ENCODE measurements around the gene DMXL1. TPM values are rescaled to one million over a fixed set of nuclear protein-coding genes. Genes with fewer than 3 reads are reported as not detected.
"Not testable (repeated sequence)": the region's sequence is repeated elsewhere in the genome, so short reads cannot be mapped to it uniquely, and the experiment has no call there.

Gene DMXL1
- polyA plus RNA-seq, 4 donors: 31.1 to 59.8 (median 53.3) TPM

DNA sequence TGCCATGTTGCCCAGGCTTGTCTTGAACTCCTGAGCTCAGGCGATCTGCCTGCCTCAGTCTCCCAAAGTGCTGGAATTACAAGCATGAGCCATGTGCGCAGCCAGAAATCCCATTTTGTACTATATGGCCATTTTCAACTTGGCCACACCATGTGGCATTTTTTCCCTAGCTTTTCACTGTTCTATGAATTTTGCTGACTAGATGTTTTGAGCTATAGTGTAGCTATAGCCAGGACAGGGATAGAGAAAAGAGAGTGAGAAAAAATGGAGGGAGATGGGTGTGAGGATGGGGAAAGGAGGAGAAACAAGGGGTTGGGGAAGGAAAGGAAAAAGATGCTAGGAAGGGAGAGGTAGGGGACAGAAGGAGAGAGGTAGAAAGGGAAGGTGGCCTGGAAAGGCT lies 46.4 kb downstream of the DMXL1 start:
- DNase-seq (ENCODE audit: low read depth in 4 of 4, low spot score in 3 of 4): no peak

DNA sequence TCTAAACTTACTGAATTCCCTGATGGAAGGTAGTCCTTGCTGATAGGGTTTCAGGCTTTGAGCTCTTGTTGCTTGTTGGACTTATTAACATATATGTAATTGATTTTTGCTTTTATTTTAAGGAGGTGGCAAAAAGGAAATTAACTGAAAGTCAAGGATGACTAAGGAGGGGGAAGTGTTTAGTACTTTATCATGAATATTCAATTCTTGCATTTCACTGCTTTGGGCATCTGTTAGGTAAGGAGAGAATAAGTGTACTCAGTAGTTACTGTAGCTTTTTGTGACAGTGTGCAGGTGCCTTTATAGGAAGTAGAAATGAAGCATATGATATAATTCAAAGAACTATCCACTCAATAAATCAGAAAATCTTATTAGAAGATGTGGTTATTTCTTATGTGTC lies 47.1 kb downstream of the DMXL1 start:
- no peak for DNase-seq (ENCODE audit: low read depth in 4 of 4, low spot score in 3 of 4)

GRCh38 chr5:119120893-119121292 lies 50.0 kb downstream of the DMXL1 start:
- no peak for DNase-seq (ENCODE audit: low read depth in 4 of 4, low spot score in 3 of 4)

DNA sequence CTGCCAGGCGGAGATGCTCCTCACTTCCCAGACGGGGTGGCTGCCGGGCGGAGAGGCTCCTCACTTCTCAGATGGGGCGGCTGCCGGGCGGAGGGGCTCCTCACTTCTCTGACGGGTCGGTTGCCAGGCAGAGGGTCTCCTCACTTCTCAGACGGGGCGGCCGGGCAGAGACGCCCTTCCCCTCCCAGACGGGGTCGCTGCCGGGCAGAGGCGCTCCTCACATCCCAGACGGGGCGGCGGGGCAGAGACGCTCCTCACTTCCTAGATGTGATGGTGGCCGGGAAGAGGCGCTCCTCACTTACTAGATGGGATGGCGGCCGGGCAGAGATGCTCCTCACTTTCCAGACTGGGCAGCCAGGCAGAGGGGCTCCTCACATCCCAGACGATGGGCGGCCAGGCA lies 51.6 kb downstream of the DMXL1 start:
- not testable (repeated sequence) for DNase-seq (ENCODE audit: low read depth in 4 of 4, low spot score in 3 of 4)

DNA sequence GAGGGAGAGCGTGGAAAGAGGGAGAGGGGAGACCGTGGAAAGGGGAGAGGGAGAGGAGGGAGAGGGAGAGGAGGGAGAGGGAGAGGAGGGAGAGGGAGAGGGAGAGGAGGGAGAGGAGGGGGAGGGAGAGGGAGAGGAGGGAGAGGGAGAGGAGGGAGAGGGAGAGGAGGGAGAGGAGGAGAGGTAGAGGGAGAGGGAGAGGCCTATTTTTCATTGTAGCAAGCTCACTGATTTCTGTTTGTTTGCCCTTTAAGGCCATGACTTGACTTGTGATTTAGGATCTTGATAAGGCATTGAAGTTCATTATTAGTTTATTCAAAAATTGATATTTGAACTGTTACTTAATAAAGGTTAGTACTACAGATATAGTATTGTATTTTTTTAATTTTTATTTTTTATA lies 52.4 kb downstream of the DMXL1 start:
- DNase-seq (ENCODE audit: low read depth in 4 of 4, low spot score in 3 of 4): no peak

GRCh38 chr5:119129770-119130169 lies 58.9 kb downstream of the DMXL1 start:
- no peak for DNase-seq (ENCODE audit: low read depth in 4 of 4, low spot score in 3 of 4)

DNA sequence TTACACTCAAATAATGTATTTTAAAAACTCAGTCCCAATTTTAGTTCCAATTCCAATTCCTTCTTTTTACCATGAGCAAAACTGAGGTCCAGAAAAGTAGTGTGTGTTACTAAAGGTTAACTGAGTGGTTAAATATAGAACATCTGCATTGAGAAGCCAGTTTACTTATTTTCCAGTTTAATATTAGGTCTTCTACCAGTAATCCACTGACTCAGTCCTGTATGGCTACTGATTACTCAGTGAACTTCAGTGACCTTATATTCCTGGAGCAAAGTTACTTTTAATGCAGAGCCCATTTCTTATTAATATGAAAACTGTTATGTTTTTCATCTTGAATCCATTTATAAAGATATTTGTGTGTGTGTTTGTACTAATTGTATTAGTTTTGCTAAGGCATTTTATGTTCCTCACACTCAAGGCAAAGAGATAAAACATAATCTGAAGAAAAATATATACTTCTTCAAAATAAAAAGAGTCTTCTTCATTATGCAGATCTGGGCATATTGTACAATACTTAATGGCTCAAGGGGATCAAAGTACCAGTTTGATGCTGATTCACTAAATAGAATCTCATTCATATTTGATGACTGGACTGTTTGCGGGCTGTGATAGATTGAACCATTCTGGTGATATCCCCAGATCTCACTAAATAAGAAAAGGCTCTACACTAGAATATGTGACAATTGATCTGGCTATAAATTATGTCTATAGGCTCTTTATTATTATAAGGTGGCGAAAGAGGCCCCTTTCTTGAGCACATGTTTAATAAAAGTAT lies 60.8 kb downstream of the DMXL1 start:
- no peak for DNase-seq (ENCODE audit: low read depth in 4 of 4, low spot score in 3 of 4)

DNA sequence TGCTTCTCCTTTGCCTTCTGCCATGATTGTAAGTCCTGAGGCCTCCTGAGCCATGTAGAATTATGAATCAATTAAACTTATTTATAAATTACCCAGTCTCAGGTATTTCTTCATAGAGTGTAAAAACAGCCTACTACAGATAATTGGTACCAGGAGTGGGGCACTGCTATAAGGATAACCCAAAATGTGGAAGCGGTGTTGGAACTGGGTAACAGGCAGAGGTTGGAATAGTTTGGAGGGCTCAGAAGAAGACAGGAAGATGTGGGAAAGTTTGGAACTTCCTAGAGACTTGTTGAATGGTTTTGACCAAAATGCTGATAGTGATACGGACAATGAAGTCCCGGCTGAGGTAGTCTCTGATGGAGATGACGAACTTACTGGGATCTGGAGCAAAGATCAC lies 64.9 kb downstream of the DMXL1 start:
- DNase-seq (ENCODE audit: low read depth in 4 of 4, low spot score in 3 of 4): not testable (repeated sequence)

DNA sequence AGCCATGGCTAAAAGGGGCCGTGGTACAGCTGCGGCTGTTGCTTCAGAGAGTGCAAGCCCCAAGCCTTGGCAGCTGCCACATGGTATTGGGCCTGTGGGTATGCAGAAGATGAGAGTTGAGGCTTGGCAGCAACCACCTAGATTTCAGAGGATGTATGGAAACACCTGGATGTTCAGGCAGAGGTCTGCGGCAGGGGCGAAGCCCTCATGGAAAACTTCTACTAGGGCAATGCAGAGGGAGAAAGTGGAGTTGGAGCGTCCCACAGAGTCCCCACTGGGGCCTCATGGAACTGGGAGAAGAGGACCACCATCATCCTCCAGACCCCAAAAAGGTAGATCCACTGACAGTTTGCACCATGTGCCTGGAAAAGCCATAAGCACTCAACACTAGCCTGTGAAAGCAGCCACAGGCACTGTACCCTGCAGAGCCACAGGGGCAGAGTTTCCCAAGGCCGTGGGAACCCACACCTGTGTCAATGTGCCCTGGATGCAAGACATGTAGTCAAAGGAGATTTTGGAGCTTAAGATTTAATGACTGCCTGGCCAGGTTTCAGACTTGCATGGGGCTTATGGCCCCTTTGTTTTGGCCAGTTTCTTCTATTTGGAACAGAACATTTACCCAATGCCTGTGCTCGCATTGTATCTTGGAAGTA lies 65.9 kb downstream of the DMXL1 start:
- no peak for DNase-seq (ENCODE audit: low read depth in 4 of 4, low spot score in 3 of 4)

DNA sequence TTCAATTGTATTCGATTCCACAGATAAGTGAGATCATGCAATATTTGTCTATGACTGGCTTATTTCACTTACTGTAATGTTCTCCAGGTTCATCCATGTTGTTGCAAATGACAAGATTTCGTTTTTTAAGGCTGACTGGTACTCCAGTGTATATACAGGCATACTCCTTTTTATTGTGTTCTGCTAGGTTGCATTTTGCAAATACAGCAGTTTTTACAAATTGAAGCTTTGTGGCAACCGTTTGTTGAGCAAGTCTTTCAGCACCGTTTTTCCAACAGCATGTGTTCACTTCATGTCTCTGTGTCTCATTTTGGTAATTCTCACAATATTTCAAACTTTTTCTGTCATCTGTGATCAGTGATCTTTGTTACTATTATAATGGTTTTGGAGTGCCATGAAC lies 82.7 kb downstream of the DMXL1 start:
- no peak for DNase-seq (ENCODE audit: low read depth in 4 of 4, low spot score in 3 of 4)

DNA sequence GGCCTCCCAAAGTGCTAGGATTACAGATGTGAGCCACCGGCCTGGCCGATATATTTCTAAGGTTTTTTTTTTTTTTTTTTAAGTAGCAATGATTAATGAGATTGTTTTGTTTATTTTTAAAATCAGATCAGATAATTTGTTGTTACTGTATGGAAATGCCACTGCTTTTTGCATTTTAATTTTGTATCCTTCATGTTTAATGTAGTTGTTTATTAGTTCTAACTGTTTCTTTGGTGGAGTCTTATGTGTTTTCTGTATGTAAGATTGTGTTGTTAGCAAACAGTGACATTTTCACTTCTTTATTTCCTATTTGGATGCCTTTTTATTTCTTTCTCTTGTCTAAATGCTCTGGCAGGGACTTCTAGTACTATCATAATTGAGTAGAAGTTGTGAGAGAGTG lies 87.3 kb downstream of the DMXL1 start:
- no peak for DNase-seq (ENCODE audit: low read depth in 4 of 4, low spot score in 3 of 4)

- no peak for DNase-seq (ENCODE audit: low read depth in 4 of 4, low spot score in 3 of 4)
These were observed 90.5 kb downstream of the DMXL1 start for GRCh38 chr5:119161430-119161829.

DNA sequence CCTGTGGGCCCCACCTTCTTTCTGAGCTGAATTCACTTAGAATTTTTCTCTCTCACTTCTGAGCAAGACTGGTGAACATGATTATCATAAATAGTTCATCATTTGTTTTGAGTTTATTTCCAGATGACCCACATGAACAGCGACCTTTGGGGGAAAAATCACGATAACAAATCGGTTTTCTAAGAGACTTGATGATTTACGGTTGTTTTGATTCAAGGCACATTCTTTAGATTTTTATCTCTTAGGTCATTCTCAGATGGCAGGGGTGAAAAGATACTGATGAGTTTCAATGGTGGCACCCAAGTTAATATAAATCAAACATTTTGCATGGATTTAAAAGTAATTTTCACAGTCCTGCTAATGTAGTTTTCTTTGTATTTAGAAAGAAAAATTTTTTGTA lies 95.1 kb downstream of the DMXL1 start:
- DNase-seq (ENCODE audit: low read depth in 4 of 4, low spot score in 3 of 4): no peak

DNA sequence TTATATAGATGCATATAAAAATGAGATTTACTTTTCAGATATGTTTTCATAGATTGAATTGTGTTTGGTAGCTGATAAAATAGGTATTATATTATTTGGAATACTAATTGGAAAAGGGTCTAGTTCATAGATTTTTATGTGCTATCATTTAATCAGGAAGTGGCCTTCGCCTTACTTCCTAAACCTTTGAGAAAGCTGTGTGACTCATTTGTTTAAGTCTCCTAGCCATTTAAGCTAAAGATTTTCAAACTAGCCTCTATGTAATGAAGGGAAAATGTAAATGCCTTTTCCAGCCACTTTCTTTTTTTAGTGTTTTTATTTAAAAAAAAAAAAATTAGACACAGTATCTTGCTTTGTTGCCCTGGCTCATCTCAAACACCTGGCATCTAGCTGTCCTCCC lies 97.5 kb downstream of the DMXL1 start:
- DNase-seq (ENCODE audit: low read depth in 4 of 4, low spot score in 3 of 4): no peak

DNA sequence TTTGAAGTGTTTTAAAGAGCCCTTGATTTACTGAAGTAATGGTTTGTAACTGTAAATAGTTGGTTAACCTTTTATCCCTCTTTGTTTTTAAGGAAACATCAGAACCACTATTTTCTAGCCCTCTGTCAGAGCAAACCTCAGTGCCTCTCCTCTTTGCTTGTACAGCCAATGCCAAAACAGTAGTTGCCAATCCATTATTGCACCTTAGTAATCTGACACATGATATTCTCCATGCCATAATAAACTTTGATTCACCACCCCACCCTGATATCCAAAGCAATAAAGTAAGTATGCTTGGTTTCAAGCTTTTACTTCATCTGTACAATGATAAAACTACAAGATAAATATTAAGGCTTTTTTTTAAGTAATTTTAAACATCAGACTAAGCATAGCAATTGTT lies 100.8 kb downstream of the DMXL1 start:
- no peak for DNase-seq (ENCODE audit: low read depth in 4 of 4, low spot score in 3 of 4)

DNA sequence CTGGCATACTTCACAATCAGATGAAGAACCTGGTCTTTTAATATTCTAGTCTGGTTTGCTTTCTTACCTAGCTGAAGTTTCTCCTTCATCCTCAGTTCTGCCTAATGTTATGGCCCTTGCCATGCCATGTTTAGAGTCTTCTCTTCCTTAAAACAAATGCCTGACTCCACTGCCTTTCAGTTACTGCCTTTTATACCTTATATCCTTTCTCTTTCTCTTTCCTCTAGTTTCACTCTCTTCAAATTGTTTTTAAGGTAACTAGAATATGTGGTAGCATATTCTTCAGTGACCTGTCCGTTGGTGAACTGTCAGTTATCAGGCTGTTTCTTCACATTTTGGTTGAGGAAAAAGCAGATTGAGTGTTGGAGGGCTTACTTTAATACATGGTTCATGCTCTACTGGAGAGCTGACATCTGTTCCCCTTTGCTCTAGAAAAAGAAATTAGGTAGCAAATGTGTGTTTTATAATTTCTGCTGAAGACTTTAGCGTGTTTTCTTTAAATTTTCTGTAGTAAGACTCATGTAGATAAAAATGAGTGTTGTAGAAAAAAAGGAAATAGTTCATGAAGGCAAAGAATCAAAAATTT lies 103.8 kb downstream of the DMXL1 start:
- DNase-seq (ENCODE audit: low read depth in 4 of 4, low spot score in 3 of 4): no peak

GRCh38 chr5:119176785-119177184 lies 105.9 kb downstream of the DMXL1 start:
- no peak for DNase-seq (ENCODE audit: low read depth in 4 of 4, low spot score in 3 of 4)

DNA sequence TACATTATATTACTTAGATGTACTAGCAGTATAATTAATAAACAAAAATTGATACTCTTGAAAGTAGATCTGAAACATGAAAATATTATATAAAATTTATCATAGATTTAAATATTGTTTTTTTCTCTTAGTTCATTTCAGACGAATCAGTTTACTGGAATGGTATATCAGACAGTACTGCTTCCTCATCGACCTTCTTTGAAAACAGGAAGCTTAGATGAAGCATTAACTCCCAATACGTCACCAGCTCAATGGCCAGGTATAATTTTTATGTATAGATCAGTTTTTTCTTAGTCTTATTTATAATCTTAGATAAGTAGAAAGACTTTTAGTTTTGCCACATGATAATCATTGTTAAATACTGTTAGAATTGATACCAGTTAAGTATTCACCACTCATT lies 106.3 kb downstream of the DMXL1 start:
- no peak for DNase-seq (ENCODE audit: low read depth in 4 of 4, low spot score in 3 of 4)

DNA sequence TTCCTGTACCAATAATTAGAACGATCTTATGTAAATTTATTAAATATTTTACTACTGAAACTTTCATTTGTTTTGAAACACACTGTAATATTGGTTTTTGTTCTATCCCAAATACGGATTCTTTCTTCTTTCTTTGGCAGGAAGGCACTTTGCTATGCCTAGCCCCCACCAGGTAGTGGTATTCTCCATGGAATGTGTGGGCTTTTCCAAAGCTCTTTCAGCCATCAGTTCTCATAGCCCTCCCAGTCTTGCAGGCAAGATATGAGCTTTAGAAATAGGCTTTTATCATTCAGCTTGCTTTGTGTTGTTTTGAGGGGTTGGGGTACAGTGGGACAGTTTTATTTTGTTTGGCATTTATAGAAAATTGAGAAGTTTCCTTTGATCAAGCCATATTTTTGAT lies 107.5 kb downstream of the DMXL1 start:
- DNase-seq (ENCODE audit: low read depth in 4 of 4, low spot score in 3 of 4): no peak

DNA sequence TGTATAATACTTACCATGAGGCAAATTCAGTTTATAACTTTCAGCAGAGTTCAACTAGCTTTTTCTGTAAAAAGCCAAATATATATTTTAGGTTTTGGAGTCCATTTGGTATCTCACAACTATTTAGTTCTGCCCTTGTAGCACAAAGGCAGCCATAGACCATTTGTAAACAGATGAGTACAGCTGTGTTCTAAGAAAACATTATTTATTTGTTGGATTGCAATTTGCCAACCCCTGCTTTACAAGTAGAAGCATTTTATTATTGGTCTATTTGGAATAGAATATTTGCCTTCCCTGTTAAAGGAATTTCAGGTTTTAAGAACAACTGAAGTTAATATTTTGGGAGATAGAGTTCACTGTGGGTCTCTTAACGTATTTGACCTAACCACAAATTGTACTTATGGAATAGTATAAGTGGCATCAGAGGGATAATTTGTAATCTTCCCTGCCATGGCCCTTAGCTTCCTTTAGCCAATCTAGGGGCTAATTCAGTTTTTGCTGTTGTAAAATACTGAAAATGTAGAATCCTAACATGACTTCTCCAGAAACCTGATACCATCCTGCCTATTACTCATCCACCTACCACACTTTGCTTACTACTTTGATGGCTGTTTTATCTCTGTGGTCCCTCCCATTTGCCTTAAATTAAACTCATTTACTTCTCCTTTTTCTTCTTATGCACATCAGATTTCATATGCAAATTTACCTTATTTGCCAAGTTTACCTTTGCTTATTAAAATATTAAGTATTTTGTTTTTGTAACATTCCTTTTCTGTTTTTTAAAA lies 109.2 kb downstream of the DMXL1 start:
- no peak for DNase-seq (ENCODE audit: low read depth in 4 of 4, low spot score in 3 of 4)

GRCh38 chr5:119185512-119185911 lies 114.6 kb downstream of the DMXL1 start:
- DNase-seq (ENCODE audit: low read depth in 4 of 4, low spot score in 3 of 4): not testable (repeated sequence)
